Inferior parietal cortex (tissue), 1 donor: ENCODE results near the gene MFAP2.
"Not testable (repeated sequence)": the region's sequence is repeated elsewhere in the genome, so short reads cannot be mapped to it uniquely, and the experiment has no call there.

Experiments
- DNase-seq: peaks from one replicate; pipeline ENCODE4 v3.0.0-alpha.2; 2016; ENCODE audit errors: extremely low spot score

MFAP2 gene

DNA sequence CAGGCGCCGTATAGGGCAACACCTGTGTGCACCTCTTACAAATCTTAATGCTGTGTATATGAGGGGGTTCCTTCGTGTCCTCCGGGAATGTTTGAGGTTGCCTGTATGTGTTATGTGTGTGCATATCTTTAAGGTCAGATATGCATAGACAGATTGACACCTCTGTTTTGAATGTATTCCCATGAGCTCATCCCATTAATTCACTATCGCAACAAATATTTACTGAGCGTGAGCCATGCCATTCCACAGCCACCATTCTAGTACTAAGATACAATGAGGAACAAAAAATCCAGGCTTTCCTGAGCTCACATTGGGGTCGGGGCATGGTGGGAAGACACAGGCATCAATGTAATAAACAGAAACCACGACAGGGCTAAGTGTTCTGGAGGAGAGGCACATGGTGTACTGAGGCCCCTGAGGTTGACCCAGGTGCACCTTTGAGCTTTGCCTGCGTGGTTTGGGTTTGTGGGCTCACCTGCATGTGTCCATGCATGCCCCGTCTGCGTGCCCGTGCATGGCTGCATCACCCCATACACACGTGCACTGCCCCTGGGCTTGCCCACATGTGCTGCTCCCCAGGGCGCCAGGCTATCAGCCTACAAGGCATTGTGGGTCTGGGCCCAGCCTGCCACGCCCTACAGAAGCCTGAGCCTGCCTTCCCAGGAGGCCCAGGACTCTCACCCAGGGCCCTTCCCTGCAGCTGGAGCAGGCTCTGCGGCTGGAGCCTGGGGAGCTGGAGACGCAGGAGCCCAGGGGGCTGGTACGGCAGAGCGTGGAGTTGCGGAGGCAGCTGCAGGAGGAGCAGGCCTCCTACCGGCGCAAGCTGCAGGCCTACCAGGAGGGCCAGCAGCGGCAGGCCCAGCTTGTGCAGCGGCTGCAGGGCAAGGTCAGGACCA, 51.0 kb downstream of the MFAP2 start:
- DNase-seq, result not testable (repeated sequence)

DNA sequence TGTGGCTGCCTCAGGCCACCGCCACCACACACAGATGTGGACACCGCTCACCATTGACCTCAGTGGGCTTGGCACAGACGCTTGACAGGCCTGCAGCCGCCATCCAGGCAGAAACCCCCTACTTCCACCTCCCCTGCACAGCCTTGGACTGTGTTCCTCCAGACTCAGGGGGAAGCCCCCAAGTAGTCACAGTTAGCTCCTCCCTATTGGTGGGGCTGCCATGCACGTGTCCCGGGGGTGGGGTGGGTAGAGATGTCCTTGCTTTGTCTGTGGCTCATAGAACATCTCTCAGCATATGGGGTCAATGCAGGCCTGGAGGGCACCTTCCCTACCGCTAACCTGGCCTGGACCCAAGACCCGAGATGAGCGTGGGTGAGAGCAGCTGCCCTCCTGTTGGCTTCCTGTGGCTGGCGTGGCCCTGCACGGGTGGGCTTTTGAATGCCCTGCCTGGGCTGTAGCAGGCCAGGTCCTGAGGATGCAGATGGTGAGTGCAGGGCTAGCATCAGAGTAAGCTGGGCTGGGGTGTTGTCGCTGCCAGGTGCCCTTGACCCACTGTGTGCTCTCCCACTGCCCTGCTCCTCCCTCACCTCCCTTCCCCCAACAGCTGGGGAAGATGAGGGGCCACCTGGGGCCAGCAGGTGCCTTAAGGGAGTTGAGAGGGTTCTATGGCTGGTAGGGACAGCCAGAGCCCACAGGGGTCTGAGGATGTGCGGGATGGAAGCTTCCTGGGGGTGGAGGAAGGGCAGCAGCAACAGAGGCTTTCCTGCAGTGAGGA, 52.5 kb downstream of the MFAP2 start:
- DNase-seq, result no peak

DNA sequence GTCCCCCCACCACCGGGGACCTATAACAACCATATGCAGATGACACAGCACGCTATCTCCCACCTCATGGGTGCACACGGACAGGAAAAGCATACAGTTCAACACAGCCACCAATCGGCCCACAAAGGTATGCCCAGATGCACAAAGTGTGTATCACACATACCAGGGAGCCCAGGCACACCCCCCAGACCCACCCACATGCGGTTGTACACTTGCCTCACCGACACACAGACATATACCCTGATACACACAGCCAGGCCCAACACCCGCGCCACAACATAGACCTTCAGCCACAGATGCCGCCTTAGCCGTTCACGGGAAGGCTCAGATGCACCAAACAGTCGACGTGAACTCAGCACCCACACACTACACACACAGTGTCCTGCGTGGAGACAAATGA, 53.2 kb downstream of the MFAP2 start:
- no peak for DNase-seq

DNA sequence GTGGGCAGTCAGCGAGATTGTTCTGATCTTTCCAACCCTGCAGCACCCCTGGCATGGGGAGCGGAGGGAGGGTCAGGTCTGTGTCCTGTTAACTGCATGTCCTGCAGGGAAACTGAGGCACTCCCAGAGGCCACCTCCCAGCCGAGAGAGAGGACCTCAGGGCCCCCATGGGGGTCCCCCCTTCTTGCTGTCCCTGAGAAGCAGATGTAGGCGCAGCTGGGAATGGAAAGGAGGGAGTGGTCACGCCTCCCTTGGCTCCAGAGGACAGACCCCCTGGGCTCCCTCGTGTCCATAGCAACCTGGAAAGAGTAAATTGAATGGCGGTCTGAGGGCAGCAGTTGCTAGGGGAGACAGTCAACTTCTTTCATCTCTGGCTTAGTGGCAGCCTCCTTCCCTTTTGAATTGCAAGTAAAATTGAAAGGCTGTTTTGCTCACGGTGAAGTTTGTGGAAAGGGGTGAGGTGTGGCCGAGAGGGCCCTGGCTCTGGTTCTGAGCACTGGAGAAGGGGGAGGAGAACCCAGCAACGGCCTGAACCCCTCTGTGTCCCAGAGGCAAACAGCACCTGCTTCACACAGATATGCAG, 53.8 kb downstream of the MFAP2 start:
- peak; percentile 25 for DNase-seq

DNA sequence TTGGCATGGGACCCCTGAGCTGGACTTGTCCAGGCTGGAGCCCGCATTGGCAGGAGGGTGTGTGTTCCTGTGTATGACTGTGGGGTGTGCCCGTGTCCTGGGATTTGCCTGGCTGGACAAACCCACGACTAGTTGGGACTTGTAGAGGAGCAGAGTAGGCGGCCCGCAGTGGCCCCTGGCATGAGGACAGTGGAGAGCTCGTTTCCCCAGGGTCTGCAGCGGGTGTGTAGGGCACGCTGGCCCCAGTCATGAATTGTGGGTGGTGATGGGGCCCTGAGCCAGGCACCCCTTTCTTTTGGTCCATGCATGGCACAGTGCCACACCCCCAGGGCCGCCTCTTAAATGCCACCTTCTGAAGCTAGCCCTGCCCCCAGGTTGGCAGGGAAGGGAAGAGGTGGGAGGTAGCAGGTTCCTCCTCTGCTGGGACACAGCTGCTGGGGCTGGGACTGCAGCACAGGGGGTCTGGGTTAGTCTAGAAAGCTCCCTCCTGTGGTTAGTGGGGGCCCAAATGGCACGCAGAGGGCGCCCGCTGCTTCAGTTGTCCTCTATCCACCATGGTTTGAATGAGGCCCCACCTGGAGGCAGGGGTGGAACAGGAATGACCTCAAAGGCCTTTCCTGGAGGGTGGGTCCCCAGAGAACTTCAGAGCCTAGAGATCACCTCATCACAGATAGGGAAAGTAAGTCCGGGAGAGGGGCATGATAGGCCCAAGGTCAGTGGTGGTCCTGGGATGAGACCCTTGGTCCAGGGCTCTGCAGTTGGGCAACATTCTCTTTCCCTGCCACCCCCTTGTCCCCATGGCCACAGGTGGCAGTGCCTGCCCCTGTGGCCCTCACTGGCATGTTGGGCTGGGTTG, 54.6 kb downstream of the MFAP2 start:
- DNase-seq, result no peak

DNA sequence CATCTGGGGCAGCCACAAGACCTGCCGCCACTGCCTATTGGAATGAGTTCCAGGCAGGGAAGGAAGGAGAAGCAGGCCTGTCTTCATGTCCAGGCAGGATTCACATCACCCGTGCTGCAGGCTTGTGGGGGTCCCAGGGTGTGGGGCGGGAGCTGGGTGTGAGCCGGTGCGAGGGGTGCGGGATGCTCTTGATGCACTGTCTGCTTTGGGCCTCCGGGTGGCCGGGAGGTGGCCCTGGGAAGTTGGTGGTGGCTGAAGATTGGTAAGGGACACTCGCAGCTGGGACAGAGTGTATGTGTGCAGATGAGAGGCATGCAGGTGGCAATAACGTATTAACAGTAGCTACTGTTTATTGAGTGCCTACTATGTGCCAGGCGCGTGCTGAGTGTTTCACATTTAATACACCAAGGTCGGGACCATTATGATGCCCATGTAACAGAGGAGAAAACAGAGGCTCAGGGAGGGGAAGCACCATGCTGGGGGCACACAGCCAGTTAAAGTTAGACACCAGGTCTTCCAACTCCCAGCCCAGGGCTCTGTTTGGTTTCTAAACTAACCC, 55.4 kb downstream of the MFAP2 start:
- DNase-seq, result no peak
